Heart left ventricle (tissue), 13 donors: ENCODE results near the gene E4F1.

Experiments
- CTCF ChIP-seq, 12 donors: fragments of 200-600 bp; sonication (generic) in 4 of 12; IDR thresholded peaks; one replicate each; pipeline versions ENCODE4 v1.5.0 to v1.8.0; 2018 to 2022; ENCODE audit warnings: antibody characterized with exemption in 12 of 12, mild to moderate bottlenecking in 5 of 12
- POLR2A ChIP-seq, 2 donors: fragments of 450-650 bp; IDR thresholded peaks; one replicate each; pipeline ENCODE4 v1.6.1; 2017; ENCODE audit warnings: antibody characterized with exemption in 2 of 2, mild to moderate bottlenecking in 2 of 2, moderate library complexity in 2 of 2
- donor health status: ischemic (EF 13 %, LVEDD 7.1; RV severe dilation, severe dysfunction).
- donor health status: DM: no; HTN: yes; CAD: no.
- donor health status: DM: no; HTN: no; CAD: no.
- donor health status: ischemic (EF 25% LVEDD 6.9; RV normal size, moderate dysfunction).
- donor health status: ischemic (EF 25% LVEDD 5.7; RV mildly dilated, moderate dysfunction).
- donor health status: ischemic (EF 35%, LVEDD 5.7; RV mildly dilated, moderate dysfunction).
- donor health status: nonischemic (EF 11% LVEDD 7.7; RV severe dilation, severe dysfunction).
- donor health status: DM: yes; HTN: yes; CAD: no.
- donor health status: PGD.
- donor health status: ischemic (EF 29% LVEDD 5.4; RV normal size, mild dysfunction).
- donor health status: nonischemic (EF 23%, LVEDD 6.1; RV moderate dilation, normal function).

GRCh38 chr16:2189252-2189893 lies 34.0 kb upstream of the E4F1 start:
- TF ChIP-seq POLR2A (IDR thresholded peaks at IDR 0.05) = no peak
- no peak for TF ChIP-seq CTCF (IDR thresholded peaks at IDR 0.05)
